Colonic mucosa (tissue), 4 donors: ENCODE data around the gene MT3. TPM values are rescaled to one million over a fixed set of nuclear protein-coding genes. Genes with fewer than 3 reads are reported as not detected.

Experiments
- DNase-seq: peaks from one replicate; pipeline ENCODE4 v3.0.0-alpha.2; 2020
- H3K27ac ChIP-seq: fragments of 200-600 bp; one replicate; pipeline ENCODE4 v1.8.0; 2021
- H3K27me3 ChIP-seq: fragments of 200-600 bp; one replicate; pipeline ENCODE4 v1.8.0; 2021
- H3K36me3 ChIP-seq: fragments of 200-600 bp; one replicate; pipeline ENCODE4 v1.8.0; 2021
- H3K4me1 ChIP-seq: fragments of 200-600 bp; one replicate; pipeline ENCODE4 v1.8.0; 2021; ENCODE audit warnings: mild to moderate bottlenecking
- H3K4me3 ChIP-seq: fragments of 200-600 bp; one replicate; pipeline ENCODE4 v1.8.0; 2021
- H3K9ac ChIP-seq, 2 donors: one replicate each; pipeline ENCODE4 v1.7.0; 2013; ENCODE audit warnings: control low read depth in 2 of 2, low read depth in 2 of 2, low read length in 2 of 2
- H3K9me3 ChIP-seq: fragments of 200-600 bp; one replicate; pipeline ENCODE4 v1.8.0; 2021
- intact Hi-C: fragments of 100-400 bp; cut with DNase I; formaldehyde crosslinking; loops from one replicate; pipeline ENCODE4 v1.14.1; 2022
- total RNA-seq, 2 donors: library from RNA; stranded (reverse); fragmentation: NEBNext Ultra II Directional in 1 of 2; extraction: Animal tissue kit (Norgen Biotek cat#: 25700) in 1 of 2; gene quantifications; one replicate each; pipeline ENCODE4 v1.2.1, GENCODE V29; 2021
- TF ChIP-seq, protein P1 (sequence below): fragments of 200-600 bp; IDR thresholded peaks from one replicate; pipeline ENCODE4 v1.8.0; 2022; ENCODE audit warnings: antibody characterized with exemption, mild to moderate bottlenecking
- donor health status: healthy.
- donor health status: DM: no; HTN: no; CAD: no.
- donor health status: DM: no; HTN: no; CAD: no.

Gene MT3
- total RNA-seq, 2 donors from 2014 or later = 3.6 to 4.0 TPM

- Histone ChIP-seq H3K4me3 (no peak overlapping the region), H3K27ac (no peak overlapping the region), H3K27me3 (peaks cover 12% of the 10 kb centered on the region), H3K9me3 (no peaks in the 10 kb centered on the region), H3K36me3 (no peaks in the 10 kb centered on the region), H3K4me1 (no peaks in the 10 kb centered on the region), H3K9ac (peak overlapping the region in 1 of 2 donors; percentile 63)
- no peak for DNase-seq
- TF ChIP-seq, protein P1, sequence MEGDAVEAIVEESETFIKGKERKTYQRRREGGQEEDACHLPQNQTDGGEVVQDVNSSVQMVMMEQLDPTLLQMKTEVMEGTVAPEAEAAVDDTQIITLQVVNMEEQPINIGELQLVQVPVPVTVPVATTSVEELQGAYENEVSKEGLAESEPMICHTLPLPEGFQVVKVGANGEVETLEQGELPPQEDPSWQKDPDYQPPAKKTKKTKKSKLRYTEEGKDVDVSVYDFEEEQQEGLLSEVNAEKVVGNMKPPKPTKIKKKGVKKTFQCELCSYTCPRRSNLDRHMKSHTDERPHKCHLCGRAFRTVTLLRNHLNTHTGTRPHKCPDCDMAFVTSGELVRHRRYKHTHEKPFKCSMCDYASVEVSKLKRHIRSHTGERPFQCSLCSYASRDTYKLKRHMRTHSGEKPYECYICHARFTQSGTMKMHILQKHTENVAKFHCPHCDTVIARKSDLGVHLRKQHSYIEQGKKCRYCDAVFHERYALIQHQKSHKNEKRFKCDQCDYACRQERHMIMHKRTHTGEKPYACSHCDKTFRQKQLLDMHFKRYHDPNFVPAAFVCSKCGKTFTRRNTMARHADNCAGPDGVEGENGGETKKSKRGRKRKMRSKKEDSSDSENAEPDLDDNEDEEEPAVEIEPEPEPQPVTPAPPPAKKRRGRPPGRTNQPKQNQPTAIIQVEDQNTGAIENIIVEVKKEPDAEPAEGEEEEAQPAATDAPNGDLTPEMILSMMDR = no peak
- intact Hi-C loops = no loop called here
These were observed 49.7 kb downstream of the MT3 start for GRCh38 chr16:56639045-56639444.

GRCh38 chr16:56640076-56640475 is 50.7 kb downstream of the MT3 start:
- Histone ChIP-seq H3K27me3 (peaks cover 7% of the 10 kb centered on the region), H3K9ac (no peak overlapping the region), H3K4me3 (no peak overlapping the region), H3K4me1 (no peaks in the 10 kb centered on the region), H3K27ac (no peak overlapping the region), H3K36me3 (no peaks in the 10 kb centered on the region), H3K9me3 (no peaks in the 10 kb centered on the region)
- DNase-seq = no peak
- intact Hi-C loops = no loop called here
- TF ChIP-seq, protein P1 = no peak

Other genes with a start within 250 kb of the MT3 start
- gene AMFR, start 164.0 kb upstream of the MT3 start, total RNA-seq = 10 to 100 TPM; 68.7 to 92.4 TPM
- 100 to 1,000 TPM in 1 of 2 donors, 10 to 100 TPM in 1; 92.4 to 135 TPM for gene NUDT21, start 138.2 kb upstream of the MT3 start, total RNA-seq
- 10 to 100 TPM; 20.3 to 33.0 TPM for gene OGFOD1, start 138.0 kb upstream of the MT3 start, total RNA-seq
- gene BBS2, start 69.5 kb upstream of the MT3 start, total RNA-seq = 10 to 100 TPM; 22.5 to 32.1 TPM
- not detected for gene MT4, start 24.5 kb upstream of the MT3 start, total RNA-seq
- 100 to 1,000 TPM; 239 to 320 TPM for gene MT2A, start 19.1 kb downstream of the MT3 start, total RNA-seq
- gene MT1E, start 36.3 kb downstream of the MT3 start, total RNA-seq = 100 to 1,000 TPM; 251 to 359 TPM
- 10 to 100 TPM; 19.0 to 21.2 TPM for gene MT1M, start 43.1 kb downstream of the MT3 start, total RNA-seq
- gene MT1A, start 49.1 kb downstream of the MT3 start, total RNA-seq = 10 to 100 TPM in 1 of 2 donors, 1 to 10 TPM in 1; 5.5 to 10.2 TPM
- not detected for gene MT1B, start 62.4 kb downstream of the MT3 start, total RNA-seq
- 10 to 100 TPM; 35.5 to 40.0 TPM for gene MT1F, start 68.4 kb downstream of the MT3 start, total RNA-seq
- 100 to 1,000 TPM; 243 to 995 TPM for gene MT1G, start 78.5 kb downstream of the MT3 start, total RNA-seq
- 100 to 1,000 TPM in 1 of 2 donors, 10 to 100 TPM in 1; 43.8 to 180 TPM for gene MT1H, start 80.3 kb downstream of the MT3 start, total RNA-seq
- 100 to 1,000 TPM; 112 to 149 TPM for gene MT1X, start 92.9 kb downstream of the MT3 start, total RNA-seq
- 10 to 100 TPM; 33.0 to 79.2 TPM for gene NUP93, start 140.6 kb downstream of the MT3 start, total RNA-seq